ENCODE results near the gene RASGRP1. TPM values are rescaled to one million over a fixed set of nuclear protein-coding genes. Genes with fewer than 3 reads are reported as not detected.
A peak's percentile ranks its signal among the peaks of the same experiment; 100 is the strongest.

The RASGRP1 gene
- total and polyA plus RNA-seq, 2 donors (not counting 1 experiment from before 2014, with no cell fraction given), result 1.6 TPM; not detected in 1

GRCh38 chr15:38490242-38490922, 74.2 kb downstream of the RASGRP1 start:
- Histone ChIP-seq H3K36me3 (ENCODE audit: control insufficient read depth, insufficient read depth, low read length) (no peaks in the 10 kb centered on the region), H3K4me1 (ENCODE audit: control insufficient read depth, extremely low read depth, insufficient read depth, low read length) (no peaks in the 10 kb centered on the region), H3K4me3 (replicated peaks in 1 of 4; ENCODE audit: control extremely low read depth in 1 of 4, insufficient read depth in 1 of 4, low read depth in 3 of 4, low read length in 4 of 4) (no peak overlapping the region), H3K9me3 (ENCODE audit: control insufficient read depth, insufficient read depth, low read depth, low read length) (no peaks in the 10 kb centered on the region), H3K79me2 (ENCODE audit: control insufficient read depth, insufficient read depth, low read length) (no peaks in the 10 kb centered on the region), H3K27me3 (ENCODE audit: control insufficient read depth, insufficient read depth, low read length) (no peaks in the 10 kb centered on the region), H3K4me2 (ENCODE audit: extremely low read depth, insufficient read depth, low read length) (peak overlapping the region; percentile 33), H3K9ac (ENCODE audit: insufficient read depth, low read length) (no peak overlapping the region), H2AFZ (ENCODE audit: low read length) (no peak overlapping the region), H4K20me1 (ENCODE audit: control insufficient read depth, extremely low read depth, insufficient read depth, low read length) (no peaks in the 10 kb centered on the region), H3K27ac (ENCODE audit: insufficient read depth, low read length) (no peak overlapping the region)
- DNase-seq (ENCODE audit: low read depth in 2 of 2), result peak; percentile 6 to 69
- no peak for TF ChIP-seq EZH2 (IDR thresholded peaks at IDR 0.05; ENCODE audit: low read length, missing control alignments)
- TF ChIP-seq, protein P1, sequence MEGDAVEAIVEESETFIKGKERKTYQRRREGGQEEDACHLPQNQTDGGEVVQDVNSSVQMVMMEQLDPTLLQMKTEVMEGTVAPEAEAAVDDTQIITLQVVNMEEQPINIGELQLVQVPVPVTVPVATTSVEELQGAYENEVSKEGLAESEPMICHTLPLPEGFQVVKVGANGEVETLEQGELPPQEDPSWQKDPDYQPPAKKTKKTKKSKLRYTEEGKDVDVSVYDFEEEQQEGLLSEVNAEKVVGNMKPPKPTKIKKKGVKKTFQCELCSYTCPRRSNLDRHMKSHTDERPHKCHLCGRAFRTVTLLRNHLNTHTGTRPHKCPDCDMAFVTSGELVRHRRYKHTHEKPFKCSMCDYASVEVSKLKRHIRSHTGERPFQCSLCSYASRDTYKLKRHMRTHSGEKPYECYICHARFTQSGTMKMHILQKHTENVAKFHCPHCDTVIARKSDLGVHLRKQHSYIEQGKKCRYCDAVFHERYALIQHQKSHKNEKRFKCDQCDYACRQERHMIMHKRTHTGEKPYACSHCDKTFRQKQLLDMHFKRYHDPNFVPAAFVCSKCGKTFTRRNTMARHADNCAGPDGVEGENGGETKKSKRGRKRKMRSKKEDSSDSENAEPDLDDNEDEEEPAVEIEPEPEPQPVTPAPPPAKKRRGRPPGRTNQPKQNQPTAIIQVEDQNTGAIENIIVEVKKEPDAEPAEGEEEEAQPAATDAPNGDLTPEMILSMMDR (conservative IDR thresholded peaks at IDR 0.05 in 1 of 2, IDR thresholded peaks at IDR 0.05 in 1 of 2; ENCODE audit: low read depth in 1 of 2, low read length in 2 of 2), result no peak

- no peak overlapping the region for H2AFZ ChIP-seq (ENCODE audit: low read length)
- no peak overlapping the region for H3K4me2 ChIP-seq (ENCODE audit: extremely low read depth, insufficient read depth, low read length)
- TF ChIP-seq EZH2 (IDR thresholded peaks at IDR 0.05; ENCODE audit: low read length, missing control alignments), result no peak
- TF ChIP-seq, protein P1 (conservative IDR thresholded peaks at IDR 0.05 in 1 of 2, IDR thresholded peaks at IDR 0.05 in 1 of 2; ENCODE audit: low read depth in 1 of 2, low read length in 2 of 2), result no peak
Observed at GRCh38 chr15:38487378-38487777, 77.2 kb downstream of the RASGRP1 start.

DNA sequence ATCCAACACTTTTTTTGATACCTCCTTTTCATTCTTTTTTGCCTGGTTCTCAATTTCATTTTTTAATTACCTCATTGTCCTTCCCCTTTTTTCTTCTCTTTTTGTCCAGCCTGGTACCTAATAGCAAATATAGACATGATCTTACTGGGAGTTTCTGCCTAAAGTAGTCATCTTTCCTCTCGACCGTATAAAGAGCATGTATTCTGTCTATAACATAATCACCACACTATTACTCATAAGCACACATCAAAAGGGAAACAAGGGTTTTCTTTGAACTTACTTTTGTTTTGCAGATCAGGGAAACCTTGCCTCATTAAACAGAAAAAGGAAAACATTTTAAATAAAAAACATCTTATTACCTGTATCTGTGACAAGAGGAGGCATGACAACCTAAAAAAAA, 77.7 kb downstream of the RASGRP1 start:
- Histone ChIP-seq H3K79me2 (ENCODE audit: control insufficient read depth, insufficient read depth, low read length) (no peaks in the 10 kb centered on the region), H2AFZ (ENCODE audit: low read length) (no peak overlapping the region), H3K4me1 (ENCODE audit: control insufficient read depth, extremely low read depth, insufficient read depth, low read length) (no peaks in the 10 kb centered on the region), H3K36me3 (ENCODE audit: control insufficient read depth, insufficient read depth, low read length) (no peaks in the 10 kb centered on the region), H3K27ac (ENCODE audit: insufficient read depth, low read length) (no peak overlapping the region), H4K20me1 (ENCODE audit: control insufficient read depth, extremely low read depth, insufficient read depth, low read length) (no peaks in the 10 kb centered on the region), H3K27me3 (ENCODE audit: control insufficient read depth, insufficient read depth, low read length) (no peaks in the 10 kb centered on the region), H3K4me3 (replicated peaks in 1 of 4; ENCODE audit: control extremely low read depth in 1 of 4, insufficient read depth in 1 of 4, low read depth in 3 of 4, low read length in 4 of 4) (no peak overlapping the region), H3K9me3 (ENCODE audit: control insufficient read depth, insufficient read depth, low read depth, low read length) (no peaks in the 10 kb centered on the region), H3K4me2 (ENCODE audit: extremely low read depth, insufficient read depth, low read length) (no peak overlapping the region), H3K9ac (ENCODE audit: insufficient read depth, low read length) (no peak overlapping the region)
- no peak for TF ChIP-seq EZH2 (IDR thresholded peaks at IDR 0.05; ENCODE audit: low read length, missing control alignments)
- TF ChIP-seq, protein P1 (conservative IDR thresholded peaks at IDR 0.05 in 1 of 2, IDR thresholded peaks at IDR 0.05 in 1 of 2; ENCODE audit: low read depth in 1 of 2, low read length in 2 of 2), result no peak
- peak in 1 of 2 donors; percentile 25 for DNase-seq (ENCODE audit: low read depth in 2 of 2)

More at GRCh38 chr15:38487378-38487777, 77.2 kb downstream of the RASGRP1 start:
- DNase-seq (ENCODE audit: low read depth in 2 of 2), result peak in 1 of 2 donors; percentile 27
- Histone ChIP-seq H3K79me2 (ENCODE audit: control insufficient read depth, insufficient read depth, low read length) (no peaks in the 10 kb centered on the region), H3K9ac (ENCODE audit: insufficient read depth, low read length) (no peak overlapping the region), H3K27ac (ENCODE audit: insufficient read depth, low read length) (no peak overlapping the region), H4K20me1 (ENCODE audit: control insufficient read depth, extremely low read depth, insufficient read depth, low read length) (no peaks in the 10 kb centered on the region), H3K27me3 (ENCODE audit: control insufficient read depth, insufficient read depth, low read length) (no peaks in the 10 kb centered on the region), H3K4me3 (replicated peaks in 1 of 4; ENCODE audit: control extremely low read depth in 1 of 4, insufficient read depth in 1 of 4, low read depth in 3 of 4, low read length in 4 of 4) (no peak overlapping the region), H3K9me3 (ENCODE audit: control insufficient read depth, insufficient read depth, low read depth, low read length) (no peaks in the 10 kb centered on the region), H3K36me3 (ENCODE audit: control insufficient read depth, insufficient read depth, low read length) (no peaks in the 10 kb centered on the region), H3K4me1 (ENCODE audit: control insufficient read depth, extremely low read depth, insufficient read depth, low read length) (no peaks in the 10 kb centered on the region)

Measured in fibroblast of lung (primary cell).